ENCODE data around the gene NAA20.

DNA sequence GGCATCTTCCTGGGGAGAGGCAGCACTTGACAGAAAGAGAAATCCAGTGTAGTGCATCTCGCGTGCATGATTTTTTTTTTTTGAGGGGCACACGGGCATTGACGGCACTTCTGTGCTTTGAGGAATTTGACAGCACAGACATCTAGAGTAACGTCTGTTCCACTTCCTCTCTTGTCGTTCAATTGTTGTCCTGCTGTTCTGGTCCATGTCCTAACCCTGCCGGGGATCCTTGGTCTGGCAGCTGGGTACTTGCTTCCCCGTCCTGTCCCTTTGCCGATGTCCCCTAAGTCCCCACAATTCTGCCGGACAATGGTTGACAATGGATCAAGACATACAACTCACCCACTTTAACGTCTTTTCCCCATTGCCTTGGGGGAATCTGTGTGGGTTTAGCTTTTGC is 46.0 kb upstream of the NAA20 start:
- TF ChIP-seq, protein P1, sequence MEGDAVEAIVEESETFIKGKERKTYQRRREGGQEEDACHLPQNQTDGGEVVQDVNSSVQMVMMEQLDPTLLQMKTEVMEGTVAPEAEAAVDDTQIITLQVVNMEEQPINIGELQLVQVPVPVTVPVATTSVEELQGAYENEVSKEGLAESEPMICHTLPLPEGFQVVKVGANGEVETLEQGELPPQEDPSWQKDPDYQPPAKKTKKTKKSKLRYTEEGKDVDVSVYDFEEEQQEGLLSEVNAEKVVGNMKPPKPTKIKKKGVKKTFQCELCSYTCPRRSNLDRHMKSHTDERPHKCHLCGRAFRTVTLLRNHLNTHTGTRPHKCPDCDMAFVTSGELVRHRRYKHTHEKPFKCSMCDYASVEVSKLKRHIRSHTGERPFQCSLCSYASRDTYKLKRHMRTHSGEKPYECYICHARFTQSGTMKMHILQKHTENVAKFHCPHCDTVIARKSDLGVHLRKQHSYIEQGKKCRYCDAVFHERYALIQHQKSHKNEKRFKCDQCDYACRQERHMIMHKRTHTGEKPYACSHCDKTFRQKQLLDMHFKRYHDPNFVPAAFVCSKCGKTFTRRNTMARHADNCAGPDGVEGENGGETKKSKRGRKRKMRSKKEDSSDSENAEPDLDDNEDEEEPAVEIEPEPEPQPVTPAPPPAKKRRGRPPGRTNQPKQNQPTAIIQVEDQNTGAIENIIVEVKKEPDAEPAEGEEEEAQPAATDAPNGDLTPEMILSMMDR (IDR thresholded peaks at IDR 0.05; ENCODE audit: low read depth, low read length, missing input control) = no peak
- no peak for TF ChIP-seq GABPA (IDR thresholded peaks at IDR 0.05 in 1 of 2, conservative IDR thresholded peaks at IDR 0.05 in 1 of 2)

All from liver (tissue), 3 donors.